Activated T-helper 1 cell treated with anti-CD3 and anti-CD28 coated beads, Interleukin-2, amount 50 U/mL, for 16 hours (primary cell): ENCODE measurements around the gene BCAS2.

Experiments
- DNase-seq, 2 donors: peaks; one replicate each; pipeline ENCODE4 v3.0.0-alpha.2; 2020; ENCODE audit warnings: low read depth in 1 of 2, low spot score in 1 of 2

BCAS2 gene

GRCh38 chr1:114559356-114559755 lies 22.1 kb downstream of the BCAS2 start:
- DNase-seq: no peak

DNA sequence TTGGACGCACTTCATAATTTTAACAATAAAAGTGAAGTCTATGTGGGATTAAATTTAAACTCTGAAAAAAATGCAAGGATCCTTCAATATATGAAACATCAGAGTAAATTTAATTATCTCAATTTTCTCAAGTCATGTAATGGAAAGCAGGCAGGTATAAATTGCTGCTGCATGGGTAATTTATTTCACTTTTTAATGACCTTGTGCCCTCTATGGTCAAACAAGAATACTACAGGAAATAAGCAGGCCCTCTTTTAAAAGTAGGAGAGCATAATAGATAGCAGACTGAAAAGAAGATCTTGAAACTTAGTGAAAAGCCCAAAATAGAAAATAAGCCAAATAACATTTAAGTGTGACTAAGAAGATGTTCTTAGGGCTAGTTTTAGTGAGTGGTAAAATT lies 22.9 kb downstream of the BCAS2 start:
- no peak for DNase-seq

- DNase-seq: no peak
Measured at GRCh38 chr1:114554577-114554976, 26.8 kb downstream of the BCAS2 start.

DNA sequence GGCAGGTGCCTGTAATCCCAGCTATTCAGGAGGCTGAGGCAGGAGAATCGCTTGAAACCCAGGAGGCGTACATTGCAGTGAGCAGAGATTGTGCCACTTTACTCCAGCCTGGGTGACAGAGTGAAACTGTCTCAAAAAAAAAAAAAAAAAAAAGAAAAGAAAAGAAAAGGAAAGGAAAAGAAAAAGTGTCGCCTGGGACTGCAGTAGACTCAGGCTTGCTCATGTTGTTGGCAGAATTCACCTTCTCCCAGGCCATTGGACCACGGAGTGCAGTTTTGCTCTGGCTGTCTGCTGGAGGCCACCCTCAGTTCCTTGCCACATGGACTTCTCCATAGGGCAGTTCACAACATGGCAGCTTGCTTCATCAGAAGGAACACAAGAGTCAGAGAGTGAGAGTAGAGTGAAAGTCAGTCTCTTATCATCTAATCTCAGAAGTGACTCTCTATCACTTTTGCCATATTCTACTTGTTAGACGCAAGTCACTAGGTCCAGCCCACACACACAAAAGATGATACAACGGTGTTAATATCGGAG lies 29.2 kb downstream of the BCAS2 start:
- no peak for DNase-seq

DNA sequence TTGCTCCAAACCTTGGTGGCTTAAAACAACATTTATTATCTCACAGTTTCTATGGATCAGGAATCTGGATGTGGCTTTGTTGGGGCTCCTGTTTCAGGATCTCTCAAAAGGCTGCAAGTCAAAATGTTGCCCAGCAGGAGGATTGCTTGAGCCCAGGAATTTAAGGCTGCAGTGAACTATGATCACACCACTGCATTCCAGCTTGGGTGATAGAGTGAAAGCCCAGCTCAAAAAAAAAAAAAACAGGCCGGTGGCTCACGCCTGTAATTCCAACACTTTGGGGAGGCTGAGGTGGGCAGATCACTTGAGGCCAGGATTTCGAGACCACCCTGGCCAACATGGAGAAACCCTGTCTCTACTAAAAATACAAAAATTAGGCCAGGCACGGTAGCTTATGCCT lies 30.0 kb downstream of the BCAS2 start:
- no peak for DNase-seq

- no peak for DNase-seq
Measured at GRCh38 chr1:114550336-114550735, 31.1 kb downstream of the BCAS2 start.

DNA sequence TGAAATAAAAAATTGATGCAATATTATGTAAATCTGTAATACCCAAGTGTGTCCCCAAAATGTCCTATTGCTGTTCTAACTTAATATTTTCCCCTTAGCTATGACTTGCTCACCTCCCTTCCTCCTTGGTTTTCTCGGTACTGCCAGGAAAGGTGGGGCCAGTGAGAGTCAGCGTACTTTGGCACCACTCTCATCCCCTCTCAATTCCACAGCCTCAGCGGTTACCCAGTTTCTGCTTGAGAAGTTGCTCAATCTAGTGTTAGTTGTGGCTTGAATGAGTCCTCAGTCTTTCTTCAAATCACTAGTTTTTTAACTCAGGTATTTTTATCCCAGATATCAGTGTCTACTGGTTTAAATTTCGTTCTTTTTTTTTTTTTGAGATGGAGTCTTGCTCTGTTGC lies 32.3 kb downstream of the BCAS2 start:
- no peak for DNase-seq

- DNase-seq: no peak
Measured at GRCh38 chr1:114547076-114547475, 34.3 kb downstream of the BCAS2 start.

GRCh38 chr1:114545796-114546195 lies 35.6 kb downstream of the BCAS2 start:
- DNase-seq: no peak

DNA sequence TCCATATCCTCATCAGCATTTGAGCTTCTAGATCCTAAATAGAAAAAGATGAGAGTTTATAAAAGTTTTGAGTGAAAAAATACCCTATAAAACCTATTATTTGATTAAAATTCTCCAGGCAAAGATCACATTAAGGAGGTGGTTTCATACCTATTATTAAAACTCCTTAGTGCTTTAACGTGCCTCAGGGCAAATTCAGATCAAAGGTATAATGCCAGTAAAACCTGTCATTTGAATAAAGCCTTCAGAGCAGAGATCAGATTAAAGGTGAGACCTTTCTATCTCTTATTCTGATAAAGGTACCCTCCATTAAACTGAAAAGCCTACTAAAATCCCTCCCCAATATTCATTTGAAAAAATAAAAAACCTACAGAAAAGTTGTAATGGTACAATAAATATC lies 36.1 kb downstream of the BCAS2 start:
- DNase-seq: no peak

- DNase-seq: no peak
Measured at GRCh38 chr1:114540821-114541220, 40.6 kb downstream of the BCAS2 start.

GRCh38 chr1:114540272-114540671 lies 41.1 kb downstream of the BCAS2 start:
- no peak for DNase-seq

- DNase-seq: no peak
Measured at GRCh38 chr1:114536043-114536442, 45.4 kb downstream of the BCAS2 start.

DNA sequence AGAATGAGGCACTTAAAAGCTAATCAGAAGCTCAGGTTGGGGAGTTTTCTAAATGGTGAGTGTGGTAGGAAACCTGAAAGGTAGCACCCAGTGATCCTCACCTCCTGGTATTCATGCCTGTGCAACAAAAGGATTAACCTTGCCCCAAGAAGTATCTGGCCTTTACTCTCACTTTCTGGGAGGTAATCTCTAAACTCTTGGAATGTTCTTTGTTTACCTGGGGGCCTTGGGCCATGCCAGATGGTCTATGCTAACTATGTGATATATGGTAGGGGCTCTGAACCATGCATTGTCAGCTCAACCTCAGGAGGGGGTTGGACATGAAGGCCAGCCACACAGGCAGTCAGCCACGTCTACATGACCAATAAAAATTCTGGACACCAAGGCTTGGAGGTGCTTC lies 46.0 kb downstream of the BCAS2 start:
- no peak for DNase-seq

DNA sequence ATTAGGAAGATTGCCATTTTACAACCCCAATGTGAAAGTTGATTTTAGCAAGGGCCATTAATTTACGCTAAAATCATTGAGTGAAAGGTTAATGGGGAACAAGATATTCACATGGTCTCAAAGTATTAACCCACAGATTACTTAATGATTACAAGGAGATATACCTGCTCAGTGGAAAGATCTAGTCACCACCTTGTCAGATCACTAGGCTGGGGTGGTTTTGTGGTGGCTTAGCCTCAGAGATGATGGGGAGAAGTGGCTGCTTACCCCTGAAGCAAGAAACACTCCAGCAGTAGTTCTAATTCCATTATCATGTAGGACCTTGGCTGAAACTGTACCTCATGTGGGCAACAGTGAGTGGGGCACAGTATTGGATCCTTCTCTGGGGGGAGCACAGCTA lies 50.3 kb downstream of the BCAS2 start:
- DNase-seq: no peak

GRCh38 chr1:114530224-114530623 lies 51.2 kb downstream of the BCAS2 start:
- no peak for DNase-seq

GRCh38 chr1:114524944-114525343 lies 56.5 kb downstream of the BCAS2 start:
- no peak for DNase-seq

- DNase-seq: no peak
Measured at GRCh38 chr1:114522264-114522575, 59.2 kb downstream of the BCAS2 start.

GRCh38 chr1:114521396-114522263 lies 59.8 kb downstream of the BCAS2 start:
- DNase-seq: no peak
